SK-N-SH (cell line): Measurements from ENCODE around the gene RPL19. TPM values are rescaled to one million over a fixed set of nuclear protein-coding genes. Genes with fewer than 3 reads are reported as not detected.

Experiments used
- CTCF ChIA-PET: fragments of 300-600, 350-600 bp; formaldehyde crosslinking; extraction: SDS; loops from one replicate; lab custom pipeline; 2021; lab: Yijun Ruan, JAX
- POLR2A ChIA-PET: fragments of 350-600 bp; sonication (Branson Sonifier 250); formaldehyde crosslinking; extraction: SDS; loops from one replicate; lab custom pipeline; 2020; ENCODE audit warnings: antibody characterized with exemption, inconsistent platforms; lab: Yijun Ruan, JAX
- DNase-seq: peaks from one replicate; pipeline ENCODE4 v3.0.0; 2012
- H2AFZ ChIP-seq: fragments of 200-600 bp; sonication (generic); 2 replicates; pipeline ENCODE4 v1.8.1; 2016; ENCODE audit warnings: antibody characterized with exemption, mild to moderate bottlenecking, low read depth
- H3F3A ChIP-seq: fragments of 200-600 bp; sonication (generic); replicated peaks from 2 replicates; pipeline ENCODE3; 2016; ENCODE audit warnings: antibody characterized with exemption, mild to moderate bottlenecking; ENCODE audit not compliant: insufficient read depth
- H3K27ac ChIP-seq, 2 experiments: fragments of 200-500 bp in 1 of 2; fragments of 200-600 bp in 1 of 2; sonication (Bioruptor generic) in 1 of 2; sonication (generic), shearing (Covaris generic) in 1 of 2; 2 replicates each; pipeline versions ENCODE4 v1.5.1 to v1.6.1; 2014 to 2016; ENCODE audit warnings: low read depth in 2 of 2, inconsistent platforms in 1 of 2, low read length in 1 of 2, mild to moderate bottlenecking in 1 of 2, mixed read lengths in 1 of 2
- H3K27me3 ChIP-seq: fragments of 200-600 bp; sonication (generic), shearing (Covaris generic); 2 replicates; pipeline ENCODE4 v1.6.1; 2016; ENCODE audit warnings: mixed run types; ENCODE audit not compliant: insufficient read depth
- H3K36me3 ChIP-seq, 2 experiments: fragments of 200-500 bp in 1 of 2; fragments of 200-600 bp in 1 of 2; sonication (Bioruptor generic) in 1 of 2; sonication (generic) in 1 of 2; replicated peaks in 1 of 2; 2 replicates each; pipeline versions ENCODE3 to v1.5.1; 2014 to 2016; ENCODE audit warnings: low read length in 1 of 2, mild to moderate bottlenecking in 1 of 2; ENCODE audit not compliant: insufficient read depth in 2 of 2, control insufficient read depth in 1 of 2
- H3K4me1 ChIP-seq, 2 experiments: fragments of 200-500 bp in 1 of 2; fragments of 200-600 bp in 1 of 2; sonication (Bioruptor generic) in 1 of 2; sonication (generic), shearing (Covaris generic) in 1 of 2; 2 replicates each; pipeline versions ENCODE4 v1.5.1 to v1.6.1; 2014 to 2016; ENCODE audit warnings: low read depth in 1 of 2, low read length in 1 of 2, mixed run types in 1 of 2; ENCODE audit not compliant: insufficient read depth in 2 of 2, control insufficient read depth in 1 of 2
- H3K4me2 ChIP-seq: fragments of 200-600 bp; sonication (generic), shearing (Covaris generic); 2 replicates; pipeline ENCODE4 v1.6.1; 2017; ENCODE audit warnings: mixed run types
- H3K4me3 ChIP-seq, 2 experiments: fragments of 200-500 bp in 1 of 2; fragments of 200-600 bp in 1 of 2; sonication (Bioruptor generic) in 1 of 2; sonication (generic), shearing (Covaris generic) in 1 of 2; 2 replicates each; pipeline versions ENCODE4 v1.5.1 to v1.8.1; 2014 to 2016; ENCODE audit warnings: low read depth in 2 of 2, inconsistent platforms in 1 of 2, low read length in 1 of 2, mild to moderate bottlenecking in 1 of 2, mixed read lengths in 1 of 2, moderate library complexity in 1 of 2
- H3K79me2 ChIP-seq: fragments of 200-600 bp; sonication (generic); 2 replicates; pipeline ENCODE4 v1.8.1; 2017; ENCODE audit warnings: mild to moderate bottlenecking; ENCODE audit not compliant: insufficient read depth
- H3K9ac ChIP-seq: fragments of 200-600 bp; sonication (generic); 2 replicates; pipeline ENCODE4 v1.6.1; 2017; ENCODE audit warnings: mixed run types
- H3K9me2 ChIP-seq: fragments of 200-600 bp; sonication (generic); 2 replicates; pipeline ENCODE4 v1.6.1; 2017; ENCODE audit warnings: mixed run types
- H3K9me3 ChIP-seq: fragments of 200-600 bp; sonication (generic); 2 replicates; pipeline ENCODE4 v1.6.1; 2017; ENCODE audit warnings: mixed run types, mild to moderate bottlenecking, moderate library complexity
- H4K20me1 ChIP-seq: fragments of 200-600 bp; sonication (generic); 2 replicates; pipeline ENCODE4 v1.6.1; 2017; ENCODE audit warnings: mild to moderate bottlenecking, mixed run types; ENCODE audit not compliant: insufficient read depth
- EP300 ChIP-seq, 2 experiments: IDR thresholded peaks; 2 replicates each; pipeline versions ENCODE4 v1.4.0 to v1.6.1; 2012; ENCODE audit warnings: borderline replicate concordance in 1 of 2, low read depth in 1 of 2, low read length in 1 of 2
- GABPA ChIP-seq: IDR thresholded peaks from 2 replicates; pipeline ENCODE4 v1.4.0; 2012; ENCODE audit warnings: low read depth, mild to moderate bottlenecking
- MAX ChIP-seq: IDR thresholded peaks from 2 replicates; pipeline ENCODE4 v1.4.0; 2012; ENCODE audit warnings: low read depth
- MEF2A ChIP-seq: IDR thresholded peaks from 2 replicates; pipeline ENCODE4 v1.4.0; 2012; ENCODE audit warnings: low read depth, borderline replicate concordance
- MXI1 ChIP-seq: IDR thresholded peaks from 2 replicates; pipeline ENCODE4 v1.6.1; 2012; ENCODE audit warnings: mild to moderate bottlenecking, low read depth, low read length, improper control_type of control experiment
- POLR2AphosphoS5 ChIP-seq: IDR thresholded peaks from 2 replicates; pipeline ENCODE4 v1.6.1; 2012; ENCODE audit warnings: low read depth, low read length
- REST ChIP-seq: IDR thresholded peaks from 2 replicates; pipeline ENCODE4 v1.6.1; 2012; ENCODE audit warnings: mild to moderate bottlenecking, low read depth, low read length, moderate library complexity
- SMC3 ChIP-seq: IDR thresholded peaks from 2 replicates; pipeline ENCODE4 v1.6.1; 2012; ENCODE audit warnings: low read depth, low read length, improper control_type of control experiment
- TCF12 ChIP-seq: IDR thresholded peaks from 2 replicates; pipeline ENCODE4 v1.4.0; 2012
- USF1 ChIP-seq: IDR thresholded peaks from 2 replicates; pipeline ENCODE4 v1.4.0; 2012; ENCODE audit warnings: low read depth, borderline replicate concordance
- WGBS: methylation state at CpG from one replicate; pipeline ENCODE4 v1.1.6; 2017; ENCODE audit warnings: low lambda C conversion rate; 5-methylcytosine and 5-hydroxymethylcytosine counted together
- polyA plus RNA-seq, 3 experiments: library from polyadenylated mRNA; depleted of rRNA; stranded (reverse); fragments of >200 nt; gene quantifications; 2 replicates each; pipeline ENCODE4 v1.2.3, GENCODE V29; 2012
- TF ChIP-seq, protein P1 (sequence below): fragments of 200-600 bp; sonication (generic); IDR thresholded peaks from 2 replicates; pipeline ENCODE4 v1.6.1; 2017; ENCODE audit warnings: antibody characterized with exemption, mild to moderate bottlenecking, moderate library complexity

The RPL19 gene
- polyA plus RNA-seq, 1 of the 3 experiments (the other 2 are of a cell fraction) = 3,473 TPM

GRCh38 chr17:39165178-39165840 is 34.8 kb upstream of the RPL19 start:
- WGBS = 36% methylated on average over 24 of the region's 51 CpGs
- TF ChIP-seq GABPA = no peak
- no peak for TF ChIP-seq USF1
- no peak for TF ChIP-seq MEF2A
- TF ChIP-seq TCF12 = no peak
- TF ChIP-seq, protein P1, sequence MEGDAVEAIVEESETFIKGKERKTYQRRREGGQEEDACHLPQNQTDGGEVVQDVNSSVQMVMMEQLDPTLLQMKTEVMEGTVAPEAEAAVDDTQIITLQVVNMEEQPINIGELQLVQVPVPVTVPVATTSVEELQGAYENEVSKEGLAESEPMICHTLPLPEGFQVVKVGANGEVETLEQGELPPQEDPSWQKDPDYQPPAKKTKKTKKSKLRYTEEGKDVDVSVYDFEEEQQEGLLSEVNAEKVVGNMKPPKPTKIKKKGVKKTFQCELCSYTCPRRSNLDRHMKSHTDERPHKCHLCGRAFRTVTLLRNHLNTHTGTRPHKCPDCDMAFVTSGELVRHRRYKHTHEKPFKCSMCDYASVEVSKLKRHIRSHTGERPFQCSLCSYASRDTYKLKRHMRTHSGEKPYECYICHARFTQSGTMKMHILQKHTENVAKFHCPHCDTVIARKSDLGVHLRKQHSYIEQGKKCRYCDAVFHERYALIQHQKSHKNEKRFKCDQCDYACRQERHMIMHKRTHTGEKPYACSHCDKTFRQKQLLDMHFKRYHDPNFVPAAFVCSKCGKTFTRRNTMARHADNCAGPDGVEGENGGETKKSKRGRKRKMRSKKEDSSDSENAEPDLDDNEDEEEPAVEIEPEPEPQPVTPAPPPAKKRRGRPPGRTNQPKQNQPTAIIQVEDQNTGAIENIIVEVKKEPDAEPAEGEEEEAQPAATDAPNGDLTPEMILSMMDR = no peak
- POLR2A ChIA-PET = interaction anchor here (1.0 to 1.9 kb wide), 6 partner anchors 10 to 296 kb away, joined by 3 to 7 read pairs (median 4); partner anchors contain the start of genes LASP1 and RPL19
- Histone ChIP-seq H3K4me1 (peaks cover 0 to 3% of the 10 kb centered on the region in 2 experiments; a peak in 2 of 4 replicates), H4K20me1 (no peaks in the 10 kb centered on the region), H2AFZ (peak overlapping the region; percentile 95; the same call in 1 of the 2 replicates), H3K9me3 (no peaks in the 10 kb centered on the region), H3K27me3 (no peaks in the 10 kb centered on the region), H3K4me2 (peak overlapping the region; percentile 75), H3K79me2 (no peaks in the 10 kb centered on the region), H3K36me3 (no peaks in the 10 kb centered on the region), H3K27ac (no peak overlapping the region), H3K9ac (0 out of 2 replicates have a peak overlapping the region, but pooled peaks have one; percentile 23), H3F3A (peaks cover 5% of the 10 kb centered on the region), H3K9me2 (no peaks in the 10 kb centered on the region), H3K4me3 (peak overlapping the region; percentile 50 to 62)
- no peak for DNase-seq
- CTCF ChIA-PET = interaction anchor here (0.7 to 5.7 kb wide), 30 partner anchors 9 to 401 kb away, joined by 3 to 108 read pairs (median 4); partner anchors contain the start of genes CACNB1 and RPL23

- TF ChIP-seq MXI1 (no peak), MAX (no peak), POLR2AphosphoS5 (no peak), SMC3 (no peak), REST (no peak), EP300 (IDR thresholded peaks at IDR 0.05; ENCODE audit: borderline replicate concordance in 1 of 2, low read depth in 1 of 2, low read length in 1 of 2) (no peak)
- Histone ChIP-seq H3K9me2 (no peaks in the 10 kb centered on the region), H3K9me3 (no peaks in the 10 kb centered on the region), H3K36me3 (no peaks in the 10 kb centered on the region), H3K4me1 (peaks cover 0 to 3% of the 10 kb centered on the region in 2 experiments; a peak in 2 of 4 replicates), H3K4me3 (peak within 1 kb of the TSS; percentile 50 to 62), H3K4me2 (peak within 1 kb of the TSS; percentile 75), H3F3A (peaks cover 5% of the 10 kb centered on the region), H3K27me3 (no peaks in the 10 kb centered on the region), H3K27ac (no peak within 1 kb of the TSS), H4K20me1 (no peaks in the 10 kb centered on the region), H2AFZ (peak within 1 kb of the TSS; percentile 95; the same call in 1 of the 2 replicates), H3K9ac (0 out of 2 replicates have a peak within 1 kb of the TSS, but pooled peaks have one; percentile 23), H3K79me2 (no peaks in the 10 kb centered on the region)
- POLR2A ChIA-PET = interaction anchor here (1.1 to 1.9 kb wide), 4 partner anchors 9 to 108 kb away, joined by 3 to 6 read pairs (median 4); partner anchors contain the start of gene RPL19
- 88% methylated on average over 12 of the region's 17 CpGs for WGBS
- DNase-seq = no peak
- CTCF ChIA-PET = interaction anchor here (0.9 to 5.7 kb wide), 9 partner anchors 9 to 188 kb away, joined by 3 to 108 read pairs (median 4); no protein-coding TSS in a partner anchor
These were observed 34.2 kb upstream of the RPL19 start, which contains the start of gene ARL5C for GRCh38 chr17:39165841-39166349. Gene ARL5C (minus strand): TSS chr17:39166161. CDS start chr17:39165760, 401 bp downstream.
